H9 (cell line): ENCODE data around the gene SGIP1. TPM values are rescaled to one million over a fixed set of nuclear protein-coding genes. Genes with fewer than 3 reads are reported as not detected.

ENCODE experiments used
- DNase-seq: peaks from one replicate; pipeline ENCODE4 v3.0.0-alpha.2; 2017
- H2AFZ ChIP-seq: one replicate; pipeline ENCODE4 v1.6.1; 2013; ENCODE audit warnings: mild to moderate bottlenecking, low read length, control low read depth, moderate library complexity
- H2AK5ac ChIP-seq: 2 replicates; pipeline ENCODE4 v1.6.1; 2013; ENCODE audit warnings: low read length, control low read depth, mixed read lengths; ENCODE audit not compliant: insufficient read length
- H2BK120ac ChIP-seq: one replicate; pipeline ENCODE4 v1.6.1; 2013; ENCODE audit warnings: low read depth, mild to moderate bottlenecking, low read length, control low read depth, inconsistent platforms; ENCODE audit not compliant: poor library complexity, severe bottlenecking
- H2BK12ac ChIP-seq: 2 replicates; pipeline ENCODE4 v1.6.1; 2013; ENCODE audit warnings: low read length, control low read depth, mixed read lengths, low read depth; ENCODE audit not compliant: insufficient read length
- H2BK15ac ChIP-seq: 2 replicates; pipeline ENCODE4 v1.6.1; 2013; ENCODE audit warnings: low read depth, low read length, control low read depth
- H2BK20ac ChIP-seq: one replicate; pipeline ENCODE4 v1.6.1; 2013; ENCODE audit warnings: low read depth, mild to moderate bottlenecking, low read length, control low read depth, inconsistent platforms; ENCODE audit not compliant: poor library complexity, severe bottlenecking
- H2BK5ac ChIP-seq: 2 replicates; pipeline ENCODE4 v1.6.1; 2013; ENCODE audit warnings: low read length, control low read depth, mixed read lengths; ENCODE audit not compliant: insufficient read length
- H3K14ac ChIP-seq: 2 replicates; pipeline ENCODE4 v1.6.1; 2013; ENCODE audit warnings: low read length, control low read depth; ENCODE audit not compliant: insufficient read depth
- H3K18ac ChIP-seq: 2 replicates; pipeline ENCODE4 v1.6.1; 2013; ENCODE audit warnings: low read depth, mild to moderate bottlenecking, mixed read lengths, low read length, control low read depth; ENCODE audit not compliant: insufficient read length
- H3K23ac ChIP-seq: 2 replicates; pipeline ENCODE4 v1.6.1; 2013; ENCODE audit warnings: low read length, control low read depth, mixed read lengths, low read depth; ENCODE audit not compliant: insufficient read length
- H3K23me2 ChIP-seq: 2 replicates; pipeline ENCODE4 v1.6.1; 2013; ENCODE audit warnings: low read depth, mild to moderate bottlenecking, mixed read lengths, low read length, control low read depth; ENCODE audit not compliant: insufficient read length, poor library complexity, severe bottlenecking
- H3K27ac ChIP-seq: 2 replicates; pipeline ENCODE4 v1.5.1; 2013; ENCODE audit warnings: low read length, control low read depth, mixed read lengths, low read depth; ENCODE audit not compliant: insufficient read length
- H3K27me3 ChIP-seq: 2 replicates; pipeline ENCODE4 v1.6.1; 2013; ENCODE audit warnings: low read length, control low read depth, inconsistent platforms; ENCODE audit not compliant: insufficient read depth
- H3K4ac ChIP-seq: 2 replicates; pipeline ENCODE4 v1.6.1; 2013; ENCODE audit warnings: low read depth, mild to moderate bottlenecking, control low read depth, inconsistent platforms, low read length, moderate library complexity
- H3K4me1 ChIP-seq: 2 replicates; pipeline ENCODE4 v1.6.1; 2013; ENCODE audit warnings: low read length, control low read depth, inconsistent platforms; ENCODE audit not compliant: insufficient read depth
- H3K4me2 ChIP-seq: 2 replicates; pipeline ENCODE4 v1.6.1; 2013; ENCODE audit warnings: low read length, control low read depth, mixed read lengths; ENCODE audit not compliant: insufficient read length, insufficient read depth
- H3K56ac ChIP-seq: 2 replicates; pipeline ENCODE4 v1.6.1; 2013; ENCODE audit warnings: low read depth, mild to moderate bottlenecking, mixed read lengths, low read length, control low read depth; ENCODE audit not compliant: insufficient read length
- H3K79me1 ChIP-seq: 2 replicates; pipeline ENCODE4 v1.6.1; 2013; ENCODE audit warnings: low read depth, mild to moderate bottlenecking, moderate library complexity, low read length, control low read depth, inconsistent platforms; ENCODE audit not compliant: insufficient read depth, poor library complexity, severe bottlenecking
- H3K79me2 ChIP-seq: 2 replicates; pipeline ENCODE4 v1.6.1; 2013; ENCODE audit warnings: low read length, control low read depth, inconsistent platforms; ENCODE audit not compliant: insufficient read depth
- H3K9ac ChIP-seq: 2 replicates; pipeline ENCODE4 v1.6.1; 2013; ENCODE audit warnings: low read length, control low read depth, mixed read lengths; ENCODE audit not compliant: insufficient read length; ENCODE audit errors: extremely low read depth
- H3K9me3 ChIP-seq: one replicate; pipeline ENCODE4 v1.6.1; 2013; ENCODE audit warnings: low read depth, low read length, inconsistent platforms; ENCODE audit not compliant: control insufficient read depth
- H3T11ph ChIP-seq: one replicate; pipeline ENCODE4 v1.6.1; 2013; ENCODE audit warnings: mild to moderate bottlenecking, low read length, control low read depth, inconsistent platforms
- H4K20me1 ChIP-seq: one replicate; pipeline ENCODE4 v1.6.1; 2013; ENCODE audit not compliant: control insufficient read depth, insufficient read length, insufficient read depth
- H4K5ac ChIP-seq: 2 replicates; pipeline ENCODE4 v1.6.1; 2013; ENCODE audit warnings: low read depth, mild to moderate bottlenecking, mixed read lengths, low read length, control low read depth; ENCODE audit not compliant: insufficient read length
- H4K8ac ChIP-seq: replicated peaks from 2 replicates; pipeline ENCODE4 v1.6.1; 2013; ENCODE audit warnings: low read length, control low read depth, mixed read lengths, low read depth; ENCODE audit not compliant: insufficient read length
- H4K91ac ChIP-seq: 2 replicates; pipeline ENCODE4 v1.6.1; 2013; ENCODE audit warnings: low read depth, mild to moderate bottlenecking, moderate library complexity, mixed read lengths, low read length, control low read depth; ENCODE audit not compliant: insufficient read length
- H3K27ac Mint-ChIP-seq, 3 experiments: 2 replicates in 2 of 3; 3 replicates in 1 of 3; pipeline ENCODE4 v1.8.0; 2020 to 2021; ENCODE audit warnings: mixed read lengths in 3 of 3, mild to moderate bottlenecking in 1 of 3, moderate library complexity in 1 of 3
- H3K27me3 Mint-ChIP-seq: 2 replicates; pipeline ENCODE4 v1.8.0; 2021; ENCODE audit warnings: low read depth, mild to moderate bottlenecking, moderate library complexity, mixed read lengths
- H3K36me3 Mint-ChIP-seq, 3 experiments: 2 replicates in 2 of 3; 3 replicates in 1 of 3; pipeline ENCODE4 v1.8.0; 2020 to 2021; ENCODE audit warnings: low read depth in 3 of 3, mixed read lengths in 3 of 3; ENCODE audit not compliant: insufficient read depth in 1 of 3
- H3K4me1 Mint-ChIP-seq, 2 experiments: 2 replicates each; pipeline ENCODE4 v1.8.0; 2020; ENCODE audit warnings: mixed read lengths in 2 of 2
- H3K4me3 Mint-ChIP-seq, 2 experiments: 2 replicates in 1 of 2; 3 replicates in 1 of 2; pipeline ENCODE4 v1.8.0; 2020 to 2021; ENCODE audit warnings: mild to moderate bottlenecking in 2 of 2, mixed read lengths in 2 of 2, moderate library complexity in 1 of 2
- H3K9me3 Mint-ChIP-seq, 2 experiments: 2 replicates in 1 of 2; 3 replicates in 1 of 2; pipeline ENCODE4 v1.8.0; 2020; ENCODE audit warnings: mild to moderate bottlenecking in 2 of 2, mixed read lengths in 2 of 2, moderate library complexity in 1 of 2
- WGBS: extraction: QIAGEN DNeasy Blood & Tissue Kit; methylation state at CpG from one replicate; pipeline ENCODE4 v1.1.7; 2013; ENCODE audit warnings: missing lambda C conversion rate, low lambda C conversion rate, mixed read lengths; ENCODE audit not compliant: insufficient read length; ENCODE audit errors: extremely low coverage; 5-methylcytosine and 5-hydroxymethylcytosine counted together
- total RNA-seq: library from RNA; stranded (reverse); gene quantifications from 2 replicates; pipeline ENCODE4 v1.2.1, GENCODE V29; 2021
- TF ChIP-seq, protein P1 (sequence below): fragments of 200-600 bp; sonication (generic); conservative IDR thresholded peaks from 3 replicates; pipeline ENCODE4 v1.8.0; 2021; ENCODE audit warnings: antibody characterized with exemption, mild to moderate bottlenecking

The SGIP1 gene
- total RNA-seq, 1 experiment from 2014 or later = 1.5 TPM

GRCh38 chr1:66731170-66731865, 197.4 kb downstream of the SGIP1 start:
- H2BK5ac ChIP-seq = no peak overlapping the region

More at GRCh38 chr1:66731170-66731865, 197.4 kb downstream of the SGIP1 start:
- Histone ChIP-seq H3K9ac (no peak overlapping the region), H2BK20ac (no peak overlapping the region), H3K56ac (no peak overlapping the region), H3K9me3 (no peaks in the 10 kb centered on the region), H3K23ac (no peak overlapping the region), H4K5ac (no peak overlapping the region), H4K20me1 (no peaks in the 10 kb centered on the region), H2BK120ac (no peak overlapping the region), H3K79me2 (no peaks in the 10 kb centered on the region), H3T11ph (no peak overlapping the region), H3K27me3 (no peaks in the 10 kb centered on the region), H3K79me1 (no peaks in the 10 kb centered on the region), H3K27ac (no peak overlapping the region), H2AFZ (no peak overlapping the region), H2BK12ac (no peak overlapping the region), H3K18ac (no peak overlapping the region), H3K4me1 (no peaks in the 10 kb centered on the region), H3K23me2 (no peaks in the 10 kb centered on the region), H2AK5ac (no peak overlapping the region), H3K4ac (no peak overlapping the region), H3K4me2 (no peak overlapping the region), H4K91ac (no peak overlapping the region), H2BK15ac (no peak overlapping the region), H3K14ac (no peak overlapping the region), H4K8ac (no peak overlapping the region)
- H3K9me3 Mint-ChIP-seq = peaks cover 0 to 5% of the 10 kb centered on the region in 2 experiments; a peak in 2 of 5 replicates
- DNase-seq = no peak
- H3K36me3 Mint-ChIP-seq = no peaks in the 10 kb centered on the region
- TF ChIP-seq, protein P1, sequence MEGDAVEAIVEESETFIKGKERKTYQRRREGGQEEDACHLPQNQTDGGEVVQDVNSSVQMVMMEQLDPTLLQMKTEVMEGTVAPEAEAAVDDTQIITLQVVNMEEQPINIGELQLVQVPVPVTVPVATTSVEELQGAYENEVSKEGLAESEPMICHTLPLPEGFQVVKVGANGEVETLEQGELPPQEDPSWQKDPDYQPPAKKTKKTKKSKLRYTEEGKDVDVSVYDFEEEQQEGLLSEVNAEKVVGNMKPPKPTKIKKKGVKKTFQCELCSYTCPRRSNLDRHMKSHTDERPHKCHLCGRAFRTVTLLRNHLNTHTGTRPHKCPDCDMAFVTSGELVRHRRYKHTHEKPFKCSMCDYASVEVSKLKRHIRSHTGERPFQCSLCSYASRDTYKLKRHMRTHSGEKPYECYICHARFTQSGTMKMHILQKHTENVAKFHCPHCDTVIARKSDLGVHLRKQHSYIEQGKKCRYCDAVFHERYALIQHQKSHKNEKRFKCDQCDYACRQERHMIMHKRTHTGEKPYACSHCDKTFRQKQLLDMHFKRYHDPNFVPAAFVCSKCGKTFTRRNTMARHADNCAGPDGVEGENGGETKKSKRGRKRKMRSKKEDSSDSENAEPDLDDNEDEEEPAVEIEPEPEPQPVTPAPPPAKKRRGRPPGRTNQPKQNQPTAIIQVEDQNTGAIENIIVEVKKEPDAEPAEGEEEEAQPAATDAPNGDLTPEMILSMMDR = no peak
- H3K4me3 Mint-ChIP-seq = no peak overlapping the region
- peaks cover 10 to 11% of the 10 kb centered on the region in 2 experiments for H3K4me1 Mint-ChIP-seq
- peak overlapping the region in 2 of 3 experiments; percentile 82 to 92; a peak in 3 of 7 replicates for H3K27ac Mint-ChIP-seq
- H3K27me3 Mint-ChIP-seq = peaks cover 7% of the 10 kb centered on the region
- WGBS = no CpG with 5 or more reads among the region's 4 CpGs
